ENCODE results near the gene NEBL. TPM values are rescaled to one million over a fixed set of nuclear protein-coding genes. Genes with fewer than 3 reads are reported as not detected.

Gene NEBL
- total and polyA plus RNA-seq, 4 donors, result 19.4 to 74.7 (median 50.1) TPM

- DNase-seq, result no peak
- H3K27ac ChIP-seq (ENCODE audit: low read depth in 1 of 2, low read length in 1 of 2), result no peak overlapping the region
- no peaks in the 10 kb centered on the region for H3K36me3 ChIP-seq (ENCODE audit: control insufficient read depth in 4 of 4, insufficient read depth in 4 of 4, low read length in 4 of 4)
- no peaks in the 10 kb centered on the region for H3K4me1 ChIP-seq (ENCODE audit: control insufficient read depth in 5 of 5, insufficient read depth in 5 of 5, low read length in 5 of 5)
- no peak overlapping the region for H3K9ac ChIP-seq (ENCODE audit: insufficient read depth in 1 of 2, low read length in 2 of 2)
- H3K27me3 ChIP-seq (ENCODE audit: control insufficient read depth in 3 of 3, insufficient read depth in 3 of 3, low read length in 2 of 3), result no peaks in the 10 kb centered on the region
- H3K9me3 ChIP-seq (ENCODE audit: control insufficient read depth in 4 of 4, insufficient read depth in 3 of 4, low read length in 3 of 4), result peaks cover 0 to 2% (median 0%) of the 10 kb centered on the region in 4 donors
- H3K4me3 ChIP-seq, result no peak overlapping the region
- no peak for TF ChIP-seq CTCF (IDR thresholded peaks at IDR 0.05; ENCODE audit: control extremely low read depth, extremely low read depth)
- ATAC-seq (ENCODE audit: insufficient read depth, low FRiP score), result no peak
- WGBS, 2 donors, result 88% methylated on average over 6 of the region's 6 CpGs
Measured at GRCh38 chr10:20737107-20737506, 160.0 kb downstream of the NEBL start.

Small RNA genes within 50 kb of the gene (small RNA-seq; reads per million reads assigned to genes)
- gene AL157398.1 (ENCODE audit: low replicate concordance) (not detected), gene MTND1P21 (ENCODE audit: low replicate concordance) (not detected)
